ELR (cell line): ENCODE results near the gene LYRM2.

ENCODE experiments used
- DNase-seq: peaks from one replicate; pipeline ENCODE4 v3.0.0-alpha.2; 2015; ENCODE audit warnings: low read depth

The LYRM2 gene, protein sequence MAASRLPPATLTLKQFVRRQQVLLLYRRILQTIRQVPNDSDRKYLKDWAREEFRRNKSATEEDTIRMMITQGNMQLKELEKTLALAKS

GRCh38 chr6:89638320-89639195 lies at the start of gene LYRM2:
TSS of gene LYRM2 (minus strand) at chr6:89638747. CDS start at chr6:89638716, 31 bp downstream.
- peak; percentile 96 for DNase-seq

GRCh38 chr6:89688328-89688727 lies 49.8 kb upstream of the LYRM2 start:
- DNase-seq: no peak

GRCh38 chr6:89685311-89685710 lies 46.8 kb upstream of the LYRM2 start:
- no peak for DNase-seq

DNA sequence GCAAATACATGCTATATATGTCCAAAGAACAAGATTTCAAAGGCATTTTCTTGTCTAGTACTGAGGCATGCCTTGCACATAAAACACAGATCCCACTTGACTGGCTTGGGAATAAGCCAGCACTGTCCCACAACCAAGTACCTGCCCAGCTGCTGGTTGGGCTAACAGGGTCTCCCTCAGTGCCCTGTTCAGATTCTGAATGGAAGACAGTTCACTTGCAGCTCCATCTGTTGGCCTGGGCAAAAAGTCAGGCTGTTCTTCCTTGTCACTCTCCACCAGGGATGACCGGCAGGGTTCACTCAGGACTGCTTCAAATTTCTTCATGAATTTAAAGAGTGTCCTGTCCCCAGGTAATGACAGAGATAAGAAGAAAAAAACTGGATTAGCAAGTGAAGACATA lies 44.4 kb upstream of the LYRM2 start:
- DNase-seq: no peak

DNA sequence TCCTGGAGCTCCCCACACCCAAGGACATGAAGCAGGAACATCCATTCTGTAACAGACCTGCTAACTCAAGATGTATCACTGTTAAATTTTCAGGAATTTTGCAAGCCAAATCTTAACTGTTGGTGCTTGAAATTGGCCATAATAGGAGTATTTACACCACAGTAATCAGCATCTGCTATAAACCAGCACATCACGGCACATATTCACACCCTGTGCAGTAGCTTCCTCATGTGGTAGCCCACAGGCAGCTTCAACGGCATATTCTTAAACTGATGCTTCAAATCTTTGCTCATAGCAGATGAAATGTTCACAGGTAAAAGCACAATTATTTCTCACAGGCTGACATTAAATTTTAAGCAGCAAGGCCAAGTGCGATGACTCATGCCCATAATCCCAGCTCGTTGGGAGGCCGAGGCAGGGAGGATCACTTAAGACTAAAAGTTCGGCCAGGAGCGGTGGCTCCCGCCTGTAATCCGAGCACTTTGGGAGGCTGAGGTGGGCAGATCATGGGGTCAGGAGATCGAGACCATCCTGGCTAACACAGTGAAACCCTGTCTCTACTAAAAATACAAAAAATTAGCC lies 43.5 kb upstream of the LYRM2 start:
- no peak for DNase-seq

DNA sequence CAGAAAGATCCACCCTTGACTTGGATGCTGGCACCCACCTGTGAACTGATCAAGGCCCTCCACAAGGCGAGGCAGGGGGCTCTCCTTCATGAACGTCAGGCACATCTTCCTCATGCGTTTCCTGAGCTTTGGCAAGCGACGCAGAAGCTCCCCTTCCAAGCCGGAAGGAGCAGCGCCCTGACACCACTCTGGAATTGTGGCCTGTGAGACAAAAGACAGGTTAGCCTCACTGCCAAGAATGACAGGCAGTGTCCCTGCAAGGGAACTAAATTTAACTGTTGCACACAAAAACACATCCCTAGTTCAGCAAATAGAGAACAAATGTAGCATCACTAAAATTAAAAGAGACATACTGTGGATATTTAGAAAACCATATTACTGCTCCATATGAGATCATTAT lies 42.0 kb upstream of the LYRM2 start:
- DNase-seq: no peak

GRCh38 chr6:89680150-89680549 lies 41.6 kb upstream of the LYRM2 start:
- DNase-seq: no peak

GRCh38 chr6:89679215-89680120 lies 40.9 kb upstream of the LYRM2 start:
- DNase-seq: no peak

- no peak for DNase-seq
Measured at GRCh38 chr6:89678531-89678930, 40.0 kb upstream of the LYRM2 start.

- no peak for DNase-seq
Measured at GRCh38 chr6:89675949-89676748, 37.6 kb upstream of the LYRM2 start.

GRCh38 chr6:89670935-89671565 lies 32.5 kb upstream of the LYRM2 start:
- DNase-seq: no peak

DNA sequence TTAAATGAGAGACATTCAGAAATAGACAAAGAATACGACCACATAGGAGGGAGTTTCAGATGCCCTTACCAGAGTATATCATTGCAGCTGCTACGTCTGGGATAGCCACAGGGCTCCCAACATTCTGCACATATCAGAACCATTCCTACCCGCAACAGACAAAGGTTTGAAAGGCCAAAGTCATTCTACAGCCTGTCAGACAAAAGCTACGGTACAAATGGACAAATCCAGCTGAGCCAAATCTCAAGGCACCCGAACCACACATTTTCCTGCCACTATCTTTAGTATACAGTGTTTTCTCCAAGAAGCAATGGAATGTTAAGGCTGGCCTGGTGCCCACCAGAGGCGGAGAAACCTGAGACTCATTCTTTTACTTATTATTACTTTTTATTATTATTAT lies 30.5 kb upstream of the LYRM2 start:
- no peak for DNase-seq

- no peak for DNase-seq
Measured at GRCh38 chr6:89667872-89668556, 29.5 kb upstream of the LYRM2 start.

DNA sequence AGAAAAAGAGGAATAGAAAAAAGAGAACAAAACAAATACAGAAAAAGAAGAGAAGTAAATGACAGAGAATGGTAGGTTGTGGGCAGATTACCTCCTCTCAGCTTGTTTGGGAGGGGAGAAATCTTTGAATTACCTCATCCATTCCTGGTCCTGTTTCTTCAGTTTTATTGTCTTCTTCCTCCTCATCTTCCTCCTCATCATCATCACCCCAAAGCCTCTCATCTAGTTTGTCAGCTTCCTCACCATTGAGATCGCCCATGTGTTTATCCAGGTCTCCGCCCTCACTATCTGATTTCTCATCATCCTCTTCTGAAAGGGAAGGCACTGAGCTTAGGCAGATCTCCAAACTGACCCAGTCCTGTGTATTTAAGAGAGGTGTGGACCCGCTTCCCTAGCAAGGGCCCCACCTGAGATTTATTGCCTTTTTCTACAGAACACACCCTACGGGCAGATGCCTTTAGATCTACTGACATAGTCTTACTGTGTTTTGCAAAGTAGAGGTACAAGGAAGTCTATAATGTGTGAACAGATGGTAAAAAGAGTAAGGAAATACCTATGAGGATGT lies 24.2 kb upstream of the LYRM2 start:
- no peak for DNase-seq

- no peak for DNase-seq
Measured at GRCh38 chr6:89661559-89661958, 23.0 kb upstream of the LYRM2 start.

DNA sequence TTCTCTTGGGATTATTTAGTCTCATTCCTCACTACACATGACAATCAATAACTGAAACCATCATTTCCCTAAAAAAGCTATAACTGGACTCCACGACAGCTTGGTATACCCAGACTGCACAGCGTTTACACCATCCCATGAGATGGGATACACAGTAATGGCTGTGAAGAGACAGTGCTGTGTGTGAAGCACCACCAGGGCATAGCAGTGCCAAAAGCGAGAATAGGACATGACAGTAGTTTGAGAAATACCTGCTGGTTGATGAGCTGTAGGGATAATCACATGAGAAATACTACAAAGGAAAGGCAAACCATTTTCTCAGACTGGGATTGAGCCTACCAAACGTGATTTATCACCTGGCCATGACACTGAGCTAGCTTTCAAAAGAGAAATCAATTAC lies 22.4 kb upstream of the LYRM2 start:
- no peak for DNase-seq

GRCh38 chr6:89657445-89658158 lies 19.1 kb upstream of the LYRM2 start:
- DNase-seq: no peak

GRCh38 chr6:89655122-89655521 lies 16.6 kb upstream of the LYRM2 start:
- DNase-seq: peak; percentile 78

DNA sequence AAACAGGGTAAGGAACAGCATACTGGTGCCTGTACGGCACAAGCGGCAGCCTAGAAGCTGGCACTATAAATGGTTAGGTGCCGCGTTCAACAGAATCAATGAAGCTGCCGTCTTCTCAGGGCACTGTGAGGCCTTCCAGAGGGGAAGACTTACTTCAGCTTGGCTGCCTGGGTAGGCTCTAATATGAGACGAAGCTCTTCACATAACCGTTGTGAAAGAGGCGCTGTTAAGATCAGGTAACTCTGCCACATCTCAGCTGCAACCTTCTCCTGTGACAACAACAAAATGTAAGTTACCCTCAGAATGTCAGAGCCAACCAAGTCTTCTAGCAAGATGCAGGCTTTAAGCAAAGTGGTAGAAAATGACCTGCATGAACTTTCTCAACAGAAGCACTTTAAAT lies 12.0 kb upstream of the LYRM2 start:
- DNase-seq: no peak
